IMR-90 (cell line): Measurements from ENCODE around the gene BNIP2. TPM values are rescaled to one million over a fixed set of nuclear protein-coding genes. Genes with fewer than 3 reads are reported as not detected.

Experiments used
- polyA plus RNA-seq, 3 experiments: library from polyadenylated mRNA; depleted of rRNA; stranded (reverse); fragments of >200 nt; gene quantifications; 2 replicates each; pipeline ENCODE4 v1.2.3, GENCODE V29; 2012; ENCODE audit warnings: low replicate concordance in 1 of 3
- total RNA-seq: library from RNA; depleted of rRNA; stranded (reverse); fragments of >200 nt; gene quantifications from 2 replicates; pipeline ENCODE4 v1.2.3, GENCODE V29; 2012; rRNA removed
- TF ChIP-seq, protein P1 (sequence below): fragments of 150-350 bp; IDR thresholded peaks from 2 replicates; pipeline ENCODE4 v1.6.1; 2016; ENCODE audit warnings: low read depth, mild to moderate bottlenecking, low read length, moderate library complexity, borderline replicate concordance

The BNIP2 gene
- total and polyA plus RNA-seq, 2 of the 4 experiments (the other 2 are of a cell fraction): 36.9 to 47.3 TPM

DNA sequence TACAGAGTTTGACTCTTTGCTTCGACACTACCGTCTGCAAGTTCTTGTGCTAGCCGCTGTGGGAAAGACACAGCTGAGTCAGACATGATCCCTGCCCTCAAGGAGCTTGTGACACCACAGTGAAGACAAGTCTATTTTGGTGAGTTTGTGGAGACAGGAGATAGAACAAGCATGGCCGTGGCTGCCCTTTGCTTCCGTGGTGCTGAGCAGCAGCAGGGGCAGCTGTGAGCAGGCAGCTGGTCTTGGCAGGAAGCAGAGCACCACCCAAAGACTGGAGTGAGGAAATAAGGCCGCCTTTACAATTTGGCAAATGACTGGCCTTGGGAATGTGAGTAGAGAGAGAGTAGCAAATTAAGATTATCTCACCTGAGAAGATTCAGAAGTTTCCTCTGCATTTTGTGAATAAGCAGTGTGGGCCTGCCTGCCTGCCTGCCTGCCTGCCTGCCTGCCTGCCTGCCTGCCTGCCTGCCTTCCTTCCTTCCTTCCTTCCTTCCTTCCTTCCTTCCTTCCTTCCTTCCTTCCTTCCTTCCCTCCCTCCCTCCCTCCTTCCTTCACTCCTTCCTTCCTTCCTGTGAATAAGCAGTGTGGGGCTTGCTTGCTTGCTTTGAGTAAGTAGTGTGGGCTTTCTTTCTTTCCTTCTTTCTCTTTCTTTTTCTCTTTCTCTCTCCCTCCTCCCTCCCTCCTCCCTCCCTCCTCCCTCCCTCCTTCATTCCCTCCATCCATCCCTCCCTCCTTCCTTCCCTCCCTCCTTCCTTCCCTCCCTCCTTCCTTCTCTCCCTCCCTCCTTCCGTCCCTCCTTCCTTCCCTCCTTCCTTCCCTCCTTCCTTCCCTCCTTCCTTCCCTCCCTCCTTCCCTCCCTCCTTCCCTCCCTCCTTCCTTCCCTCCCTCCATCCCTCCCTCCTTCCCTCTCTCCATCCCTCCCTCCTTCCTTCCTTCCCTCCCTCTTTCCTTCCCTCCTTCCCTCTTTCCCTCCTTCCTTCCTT is 79.1 kb downstream of the BNIP2 start (continued):
- TF ChIP-seq, protein P1, sequence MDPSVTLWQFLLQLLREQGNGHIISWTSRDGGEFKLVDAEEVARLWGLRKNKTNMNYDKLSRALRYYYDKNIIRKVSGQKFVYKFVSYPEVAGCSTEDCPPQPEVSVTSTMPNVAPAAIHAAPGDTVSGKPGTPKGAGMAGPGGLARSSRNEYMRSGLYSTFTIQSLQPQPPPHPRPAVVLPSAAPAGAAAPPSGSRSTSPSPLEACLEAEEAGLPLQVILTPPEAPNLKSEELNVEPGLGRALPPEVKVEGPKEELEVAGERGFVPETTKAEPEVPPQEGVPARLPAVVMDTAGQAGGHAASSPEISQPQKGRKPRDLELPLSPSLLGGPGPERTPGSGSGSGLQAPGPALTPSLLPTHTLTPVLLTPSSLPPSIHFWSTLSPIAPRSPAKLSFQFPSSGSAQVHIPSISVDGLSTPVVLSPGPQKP: no peak

Other genes with a start within 250 kb of the BNIP2 start
- not detected in 2 replicates for gene GCNT3, start 77.5 kb downstream of the BNIP2 start, total RNA-seq
- gene GCNT3, start 77.5 kb downstream of the BNIP2 start, polyA plus RNA-seq (2012; rRNA removed): not detected in 2 replicates
- gene GTF2A2, start 31.8 kb downstream of the BNIP2 start, total RNA-seq: 10.2 and 23.6 TPM in 2 replicates
- 23.4 and 29.9 TPM in 2 replicates for gene GTF2A2, start 31.8 kb downstream of the BNIP2 start, polyA plus RNA-seq (2012; rRNA removed)